ENCODE measurements around the gene SLC14A1.

Gene SLC14A1

GRCh38 chr18:45739268-45739667 lies 15.3 kb downstream of the SLC14A1 start:
- no peak for DNase-seq (ENCODE audit: low read depth)
- TF ChIP-seq CTCF (conservative IDR thresholded peaks at IDR 0.05; ENCODE audit: low read depth, low read length), result no peak
- H3K4me3 ChIP-seq (ENCODE audit: low read depth, low read length), result no peak overlapping the region

GRCh38 chr18:45739848-45740247 lies 15.9 kb downstream of the SLC14A1 start:
- TF ChIP-seq CTCF (conservative IDR thresholded peaks at IDR 0.05; ENCODE audit: low read depth, low read length), result no peak
- DNase-seq (ENCODE audit: low read depth), result no peak

GRCh38 chr18:45741056-45741455 lies 17.1 kb downstream of the SLC14A1 start:
- no peak for DNase-seq (ENCODE audit: low read depth)
- no peak overlapping the region for H3K4me3 ChIP-seq (ENCODE audit: low read depth, low read length)
- TF ChIP-seq CTCF (conservative IDR thresholded peaks at IDR 0.05; ENCODE audit: low read depth, low read length), result no peak

More at GRCh38 chr18:45739848-45740247, 15.9 kb downstream of the SLC14A1 start:
- H3K4me3 ChIP-seq (ENCODE audit: low read depth, low read length), result no peak overlapping the region

- DNase-seq (ENCODE audit: low read depth), result no peak
- no peak overlapping the region for H3K4me3 ChIP-seq (ENCODE audit: low read depth, low read length)
- TF ChIP-seq CTCF (conservative IDR thresholded peaks at IDR 0.05; ENCODE audit: low read depth, low read length), result no peak
Observed at GRCh38 chr18:45745817-45746461, 22.0 kb downstream of the SLC14A1 start.

GRCh38 chr18:45748501-45748900 lies 24.5 kb downstream of the SLC14A1 start:
- no peak overlapping the region for H3K4me3 ChIP-seq (ENCODE audit: low read depth, low read length)
- no peak for DNase-seq (ENCODE audit: low read depth)
- no peak for TF ChIP-seq CTCF (conservative IDR thresholded peaks at IDR 0.05; ENCODE audit: low read depth, low read length)

GRCh38 chr18:45749918-45750689 lies 26.1 kb downstream of the SLC14A1 start:
- no peak overlapping the region for H3K4me3 ChIP-seq (ENCODE audit: low read depth, low read length)
- DNase-seq (ENCODE audit: low read depth), result peak; percentile 36
- TF ChIP-seq CTCF (conservative IDR thresholded peaks at IDR 0.05; ENCODE audit: low read depth, low read length), result no peak

Data from choroid plexus epithelial cell (primary cell).